NCI-H82 (cell line): ENCODE results near the gene FLNB.
A peak's percentile ranks its signal among the peaks of the same experiment; 100 is the strongest.
"Not testable (repeated sequence)": the region's sequence is repeated elsewhere in the genome, so short reads cannot be mapped to it uniquely, and the experiment has no call there.

Experiments used
- DNase-seq: peaks from one replicate; lab custom pipeline; 2025; lab: John Stamatoyannopoulos, UW

Gene FLNB

DNA sequence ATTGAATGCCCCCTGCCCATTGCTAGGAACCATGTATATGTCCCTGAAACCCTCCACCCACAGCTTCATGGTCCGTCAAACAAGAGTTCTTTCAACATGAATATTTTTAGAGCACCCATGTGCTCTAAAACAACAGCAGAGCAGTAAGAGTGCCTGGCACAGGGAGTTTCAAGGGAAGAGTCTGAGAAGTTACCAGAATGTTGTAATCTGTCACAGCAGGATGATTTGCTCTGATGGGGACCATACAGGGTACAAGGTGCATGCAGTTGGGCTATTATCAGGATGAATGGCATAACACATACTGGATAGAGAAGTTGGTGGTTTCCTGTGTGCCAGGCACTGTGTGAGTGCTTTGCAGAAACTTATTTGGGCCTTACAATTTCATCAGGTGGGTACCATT lies 27.8 kb upstream of the FLNB start:
- DNase-seq, result no peak

DNA sequence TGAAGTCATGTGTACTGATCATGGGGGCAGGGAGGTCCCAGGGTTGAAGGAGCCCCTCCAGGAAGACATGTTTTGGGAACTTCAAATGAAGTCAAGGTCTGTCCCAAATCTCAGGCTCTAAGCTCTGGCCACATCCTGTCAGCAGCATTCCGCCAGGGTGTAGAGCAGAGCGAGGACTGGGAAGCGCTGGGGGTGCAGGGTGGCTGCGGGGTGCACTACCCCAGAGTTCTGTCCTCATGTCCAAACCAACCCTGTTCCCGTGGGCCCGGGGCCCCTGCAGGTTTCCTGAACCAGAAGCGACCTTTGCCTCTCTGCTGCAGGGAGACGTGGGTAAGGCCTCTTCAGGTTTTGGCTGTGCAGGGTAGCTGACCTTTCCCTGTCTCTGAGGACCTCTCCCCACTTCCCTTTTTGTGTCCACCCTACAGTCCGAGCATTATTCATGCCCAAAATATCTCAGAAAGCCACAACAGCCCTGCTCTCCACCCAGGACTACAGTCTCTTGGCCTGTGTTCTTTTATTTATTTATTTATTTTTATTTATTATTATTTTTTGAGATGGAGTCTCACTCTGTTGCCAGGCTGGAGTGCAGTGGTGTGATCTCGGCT lies 26.6 kb upstream of the FLNB start:
- no peak for DNase-seq

DNA sequence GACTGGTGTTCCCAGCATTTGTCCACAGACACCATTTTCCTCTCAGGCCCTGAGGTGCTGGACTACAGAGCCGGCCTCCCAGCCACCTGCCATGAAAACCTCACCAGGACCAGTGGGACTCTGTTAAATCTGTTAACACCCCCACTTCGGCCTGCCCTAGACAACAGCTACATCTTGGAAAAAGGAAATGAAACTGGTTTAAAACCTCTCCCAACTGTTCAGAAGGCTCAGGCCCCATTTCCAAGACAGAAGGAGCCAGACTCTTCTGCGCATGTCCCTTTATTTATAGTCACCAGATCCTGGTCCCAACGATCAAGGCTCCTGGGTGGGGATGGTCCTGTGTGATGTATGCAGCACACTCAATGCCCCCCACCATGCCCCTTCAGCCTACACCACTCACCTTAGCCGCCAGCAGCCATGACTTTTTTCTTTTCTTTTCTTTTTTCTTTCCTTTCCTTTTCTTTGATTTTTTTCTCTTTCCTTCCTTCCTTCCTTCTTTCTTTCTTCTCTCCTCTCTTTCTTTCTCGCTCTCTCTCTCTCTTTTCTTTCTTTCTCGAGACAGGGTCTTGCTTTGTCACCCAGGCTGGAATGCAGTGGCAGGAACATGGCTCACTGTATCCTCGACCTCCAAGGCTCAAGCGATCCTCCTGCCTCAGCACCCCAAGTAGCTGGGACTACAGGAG lies 25.5 kb upstream of the FLNB start:
- DNase-seq, result no peak

DNA sequence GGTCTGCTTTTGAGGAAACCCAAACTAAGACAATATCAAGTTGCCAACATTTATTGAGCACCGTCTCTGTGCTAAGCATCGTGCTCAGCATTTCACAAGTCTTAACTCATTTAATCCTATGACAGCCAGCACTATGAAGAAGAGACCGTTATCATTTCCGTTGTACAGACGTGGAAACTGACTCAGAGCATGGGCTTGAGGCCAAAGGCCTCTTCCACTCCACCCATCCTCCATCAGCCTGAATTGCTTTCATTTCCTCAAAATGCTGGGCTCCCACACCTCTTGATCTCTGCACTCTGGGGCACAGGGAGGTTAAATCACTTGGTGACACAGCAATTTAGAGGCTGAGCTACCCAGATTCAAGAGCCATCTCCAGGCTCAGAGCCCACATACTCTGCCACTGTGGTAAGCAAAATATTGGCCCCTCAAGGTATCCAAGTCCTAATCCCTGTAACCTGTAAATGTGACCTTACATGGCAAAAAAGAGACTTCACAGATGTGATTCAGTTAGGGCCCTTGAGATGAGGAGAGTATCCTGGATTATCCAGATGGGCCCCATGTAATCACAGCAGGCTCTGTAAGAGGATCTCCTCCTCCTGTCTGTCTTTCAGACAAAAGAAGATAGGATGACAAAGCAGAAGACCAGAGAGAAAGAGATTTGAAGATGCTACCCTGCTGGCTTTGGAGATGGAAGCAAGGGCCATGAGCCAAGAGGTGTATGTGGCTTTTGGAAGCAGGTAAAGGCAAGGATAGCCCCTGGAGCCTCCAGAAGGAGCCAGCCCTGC lies 24.3 kb upstream of the FLNB start:
- DNase-seq, result peak; percentile 89

DNA sequence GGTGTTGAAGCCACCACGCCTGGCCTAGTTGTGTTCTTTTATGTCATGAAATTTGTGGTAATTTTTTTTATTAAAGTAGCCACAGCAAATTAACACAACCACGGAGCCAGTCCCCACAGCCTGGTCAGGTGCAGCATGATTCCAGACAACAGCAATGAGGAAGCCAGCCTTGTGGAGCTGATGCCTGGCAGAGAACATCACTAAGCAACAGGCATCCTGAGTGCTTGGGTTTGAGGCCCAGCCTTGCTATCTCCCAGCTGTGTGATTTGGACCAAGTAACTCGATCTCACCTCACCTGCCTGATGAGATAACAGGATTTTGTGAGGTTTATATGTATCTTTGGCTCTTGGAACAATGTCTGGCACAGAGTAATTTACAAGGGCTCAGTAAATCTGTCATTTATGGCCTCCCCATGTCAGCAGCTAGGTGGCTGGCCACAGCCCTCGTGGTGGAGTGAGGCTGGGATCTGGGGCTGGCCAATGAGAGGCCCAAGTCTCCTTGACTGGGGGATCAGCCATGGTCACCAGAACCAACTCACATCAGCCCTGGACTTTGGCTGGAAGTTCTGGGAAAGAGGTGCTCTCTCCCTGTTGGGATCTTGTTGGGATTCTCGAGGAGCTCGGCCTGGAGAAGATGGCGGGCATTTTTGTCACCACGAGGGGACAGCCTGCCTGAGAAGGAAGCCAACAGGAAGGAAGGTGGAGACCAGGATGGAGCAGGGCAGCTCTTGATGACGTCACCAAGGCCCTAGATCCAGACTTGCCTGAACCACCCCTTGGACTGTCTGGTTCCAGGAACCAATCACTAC lies 22.8 kb upstream of the FLNB start:
- peak; percentile 67 for DNase-seq

DNA sequence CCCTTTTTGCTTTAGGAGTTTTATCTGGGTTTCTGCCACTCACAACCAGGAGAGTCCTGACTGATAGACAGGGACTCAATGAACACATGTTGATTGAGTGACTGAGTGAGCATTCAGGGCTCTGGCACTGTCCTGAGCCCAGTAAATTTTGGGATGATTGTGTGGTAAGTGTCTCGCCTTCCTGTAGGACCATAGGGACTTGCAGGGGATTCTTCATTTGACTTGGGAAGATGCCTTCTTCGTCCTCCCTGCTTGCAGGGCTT lies 22.3 kb upstream of the FLNB start:
- no peak for DNase-seq

DNA sequence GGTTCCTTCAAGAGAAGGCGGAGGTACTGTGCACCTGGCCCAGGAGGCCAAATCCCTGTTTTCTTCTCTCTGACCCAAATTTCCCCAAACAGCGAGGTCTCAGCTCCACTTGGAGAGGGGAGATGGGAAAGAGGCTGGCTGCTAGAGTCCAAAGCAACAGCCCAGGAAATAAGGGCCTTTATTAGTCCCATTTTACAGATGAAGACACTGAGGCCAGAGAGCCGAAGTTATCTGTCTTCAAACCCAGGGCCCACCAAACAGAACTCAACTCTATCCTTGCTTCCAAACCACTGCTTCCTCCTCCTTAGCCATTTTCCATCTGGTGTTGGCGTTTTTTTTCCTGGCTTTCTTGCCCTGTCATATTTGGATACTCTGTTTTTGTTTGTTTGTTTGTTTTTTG lies 22.0 kb upstream of the FLNB start:
- DNase-seq, result no peak

DNA sequence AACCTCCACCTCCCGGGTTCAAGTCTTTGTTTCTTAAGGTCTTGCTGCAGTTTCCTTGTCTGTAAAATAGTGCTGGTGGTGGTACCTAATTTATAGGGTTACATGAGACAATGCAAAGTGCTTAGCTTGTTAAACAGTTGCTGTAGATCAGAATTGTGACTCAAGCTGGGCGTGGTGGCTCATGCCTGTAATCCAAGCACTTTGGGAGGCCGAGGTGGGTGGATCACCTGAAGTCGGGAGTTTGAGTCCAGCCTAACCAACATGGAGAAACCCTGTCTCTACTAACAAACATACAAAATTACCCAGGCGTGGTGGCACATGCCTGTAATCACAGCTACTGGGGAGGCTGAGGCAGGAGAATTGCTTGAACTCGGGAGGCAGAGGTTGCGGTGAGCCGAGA lies 19.0 kb upstream of the FLNB start:
- not testable (repeated sequence) for DNase-seq

DNA sequence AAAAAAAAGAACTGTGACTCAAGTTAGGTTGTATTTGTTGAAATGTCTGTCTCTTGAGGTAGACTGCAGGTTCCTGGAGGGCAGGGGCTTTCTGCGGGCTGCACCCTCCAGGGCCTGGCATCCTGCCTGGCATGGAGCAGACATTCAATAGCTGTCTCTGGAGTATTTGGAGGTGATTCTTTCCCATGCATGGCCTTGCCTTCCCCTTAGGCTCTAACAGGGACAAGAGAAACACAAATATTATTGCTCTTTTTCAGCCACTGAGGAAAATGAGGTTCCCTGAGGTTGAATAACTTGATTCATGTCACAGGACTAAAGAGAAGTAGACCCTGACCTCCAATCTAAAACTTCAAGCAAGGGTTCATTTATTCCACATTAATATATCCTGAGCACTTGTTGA lies 18.6 kb upstream of the FLNB start:
- DNase-seq, result no peak

DNA sequence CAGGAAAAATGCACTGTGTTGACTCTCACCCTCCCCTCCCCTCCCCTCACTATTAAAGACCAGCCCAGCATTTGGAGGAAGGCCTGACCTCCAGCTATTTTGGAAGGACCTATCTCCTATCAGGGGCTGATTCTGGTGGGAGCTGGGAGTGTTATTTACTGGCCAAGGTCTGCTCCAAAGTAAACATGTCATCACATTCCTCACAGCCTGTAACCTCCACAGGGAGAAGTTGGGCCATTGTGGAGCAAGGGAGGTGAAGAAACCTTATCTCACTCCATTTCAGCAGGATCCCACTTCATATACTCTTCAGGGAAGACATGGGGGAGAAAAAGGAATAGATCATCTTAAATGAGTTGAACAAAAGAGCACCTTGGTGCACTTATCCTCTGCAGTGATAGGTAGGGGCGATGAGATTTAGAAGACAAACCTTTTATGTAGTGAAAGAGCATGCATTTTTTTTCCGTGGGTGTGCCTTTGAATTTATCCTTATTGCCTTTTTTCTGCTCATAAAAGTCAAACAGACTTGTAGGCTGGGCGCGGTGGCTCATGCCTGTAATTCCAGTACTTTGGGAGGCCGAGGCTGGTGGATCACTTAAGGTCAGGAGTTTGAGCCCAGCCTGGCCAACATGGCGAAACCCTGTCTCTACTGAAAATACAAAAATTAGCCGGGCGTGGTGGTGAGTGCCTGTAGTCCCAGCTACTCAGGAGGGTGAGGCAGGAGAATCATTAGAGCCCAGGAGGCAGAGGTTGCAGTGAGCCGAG lies 15.6 kb upstream of the FLNB start:
- no peak for DNase-seq

DNA sequence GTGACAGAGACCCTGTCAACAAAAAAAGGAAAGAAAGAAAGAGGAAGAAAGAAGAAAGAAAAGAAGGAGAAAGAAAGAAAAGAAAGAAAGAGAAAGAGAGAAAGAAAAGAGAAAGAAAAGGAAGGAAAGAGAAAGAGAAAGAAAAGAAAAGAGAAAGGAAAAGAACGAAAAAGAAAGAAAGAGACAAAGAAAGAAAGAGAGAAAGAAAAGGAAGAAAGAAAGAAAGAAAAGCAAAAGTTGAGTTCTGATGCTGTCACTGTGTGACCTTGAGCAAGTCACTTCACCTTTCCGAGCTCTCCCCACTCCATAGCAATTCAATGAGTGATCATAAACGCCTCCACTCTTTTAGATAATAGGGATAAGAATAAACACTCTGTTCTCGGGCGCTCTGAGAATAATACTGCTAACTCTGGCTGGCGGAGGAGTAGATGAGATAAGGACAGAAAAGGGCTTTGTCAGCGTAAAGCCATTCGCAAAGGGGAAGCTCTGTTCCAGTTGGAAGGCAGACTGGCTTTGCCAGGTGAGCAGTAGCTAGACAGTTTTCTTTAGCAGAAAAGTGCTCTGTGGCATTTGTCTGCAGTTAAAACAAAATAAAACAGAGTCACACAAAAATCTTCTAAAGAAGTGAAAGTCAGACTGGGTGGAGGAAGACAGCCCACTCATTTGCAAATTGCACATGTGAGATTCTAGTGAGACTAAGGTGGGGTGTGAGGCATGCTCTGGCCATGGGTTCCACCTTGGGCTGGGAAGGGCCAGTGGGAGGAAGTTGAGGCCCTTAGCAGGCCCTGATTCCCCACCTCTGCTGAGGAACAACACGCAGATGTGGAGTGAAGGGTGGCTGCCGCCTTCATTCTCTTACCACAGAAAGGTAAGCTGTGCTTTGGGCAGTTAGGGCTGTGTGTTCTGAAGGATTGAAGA lies 9.6 kb upstream of the FLNB start:
- no peak for DNase-seq

DNA sequence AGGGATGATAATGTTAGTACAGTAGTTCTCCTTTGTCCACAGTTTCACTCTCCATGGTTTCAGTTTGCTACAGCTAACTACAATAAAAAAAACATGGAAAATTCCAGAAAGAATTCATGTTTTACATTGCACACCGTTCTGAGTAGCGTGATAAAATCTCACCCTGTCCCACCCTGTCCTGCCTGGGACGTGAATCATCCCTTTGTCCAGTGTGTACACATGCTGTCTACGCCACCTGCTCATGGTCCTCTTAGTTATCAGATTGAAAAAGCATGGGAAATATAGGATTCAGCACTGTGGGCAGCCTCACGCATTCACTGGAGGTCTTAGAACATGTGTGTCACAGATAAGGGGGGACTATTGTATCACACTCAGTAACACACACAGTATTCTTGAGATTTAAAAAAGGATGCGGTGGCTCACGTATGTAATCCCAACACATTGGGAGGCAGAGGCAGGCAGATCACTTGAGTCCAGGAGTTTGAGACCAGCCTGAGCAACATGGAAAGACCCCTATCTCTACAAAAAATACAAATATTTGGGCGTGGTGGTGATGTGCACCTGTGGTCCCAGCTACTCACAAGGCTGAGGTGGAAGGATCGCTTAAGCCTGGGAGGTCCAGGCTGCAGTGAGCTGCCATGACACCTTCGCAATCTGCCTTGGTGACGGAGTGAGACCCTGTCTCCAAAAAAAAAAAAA lies 8.7 kb upstream of the FLNB start:
- DNase-seq, result no peak

DNA sequence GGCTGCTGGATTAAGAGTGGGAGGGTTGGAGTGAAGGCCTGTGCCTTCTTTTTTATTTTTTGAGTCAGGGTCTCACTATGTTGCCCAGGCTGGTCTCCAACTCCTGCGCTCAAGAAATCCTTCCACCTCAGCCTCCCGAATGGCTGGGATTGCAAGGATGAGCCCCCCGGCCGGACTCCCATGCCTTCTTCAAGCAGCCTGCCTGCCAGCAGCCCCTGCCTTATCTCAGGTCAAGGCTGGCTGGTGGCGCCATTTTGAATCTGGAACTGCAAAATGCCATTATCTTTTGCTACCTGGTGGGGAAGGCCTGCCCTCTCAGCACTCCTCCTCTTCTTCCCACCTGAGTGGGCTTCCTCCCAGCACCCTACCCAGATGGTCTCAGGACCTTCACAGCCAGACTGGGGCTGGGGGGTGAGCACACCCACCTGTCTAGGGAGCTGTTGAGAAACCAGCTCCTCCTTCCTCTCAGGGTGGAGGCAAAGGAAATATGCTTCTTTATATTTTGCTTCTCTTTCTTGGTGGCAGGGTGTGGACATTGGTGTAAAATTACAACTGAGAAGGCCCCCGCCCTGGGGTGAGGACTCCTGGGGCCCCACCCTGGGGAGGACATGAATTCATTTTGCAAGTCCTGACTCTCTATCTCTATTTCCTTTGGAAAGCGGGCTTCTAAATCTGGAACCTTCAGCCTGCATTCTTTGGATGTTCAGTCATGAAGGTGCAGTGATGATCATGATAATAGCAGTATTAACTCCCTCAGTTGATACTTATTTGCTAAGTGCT lies 7.7 kb upstream of the FLNB start:
- no peak for DNase-seq

DNA sequence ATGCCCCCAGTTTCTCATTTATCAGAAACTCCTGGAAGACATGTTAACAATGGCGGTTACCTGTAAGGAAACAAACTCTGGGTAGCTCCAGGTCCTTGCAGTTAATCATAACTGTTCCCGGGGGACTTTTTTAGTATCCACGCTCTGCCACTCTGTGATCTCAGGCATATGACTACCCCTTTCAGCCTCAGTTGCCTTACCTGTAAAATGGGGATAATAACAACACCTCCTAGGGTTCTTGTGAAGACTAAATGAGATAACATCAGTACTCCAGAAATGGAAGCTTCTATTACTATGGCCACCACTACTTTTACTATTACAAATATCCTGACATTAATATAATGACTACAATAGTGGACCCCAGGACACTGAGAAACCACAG lies 7.1 kb upstream of the FLNB start:
- no peak for DNase-seq

DNA sequence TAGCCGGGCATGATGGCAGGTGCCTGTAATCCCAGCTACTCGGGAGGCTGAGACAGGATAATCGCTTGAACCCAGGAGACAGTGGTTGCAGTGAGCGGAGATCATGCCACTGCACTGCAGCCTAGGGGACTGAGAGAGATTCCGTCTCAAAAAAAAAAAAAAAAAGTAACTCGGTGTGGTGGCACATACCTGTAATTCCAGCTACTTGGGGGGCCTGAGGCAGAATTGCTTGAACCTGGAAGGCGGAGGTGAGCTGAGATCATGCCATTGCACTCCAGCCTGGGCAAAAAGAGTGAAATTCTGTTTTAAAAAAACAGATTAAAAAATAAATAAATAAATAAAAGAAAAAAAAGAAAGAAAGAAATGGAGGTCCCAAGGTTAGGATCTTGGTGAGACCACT lies 6.2 kb upstream of the FLNB start:
- DNase-seq, result no peak

DNA sequence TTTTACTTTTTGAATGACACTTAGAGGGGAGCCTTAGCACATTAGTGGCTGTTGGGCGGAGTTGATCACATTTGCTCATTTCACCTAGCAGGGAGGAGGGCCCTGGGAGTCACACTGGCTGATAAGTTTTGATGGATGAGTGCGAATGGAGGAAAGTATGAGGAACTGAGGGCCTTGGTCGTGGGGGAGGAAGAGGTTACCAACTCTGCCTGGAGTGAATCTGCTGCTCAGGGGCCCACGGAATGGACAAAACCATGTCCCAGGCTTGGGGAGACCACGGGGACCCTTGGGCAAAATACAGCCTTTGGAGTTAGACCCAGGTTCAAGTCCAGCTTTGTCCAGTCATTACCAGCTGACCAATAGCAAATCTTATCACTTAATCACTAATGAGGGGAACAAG lies 5.1 kb upstream of the FLNB start:
- no peak for DNase-seq

DNA sequence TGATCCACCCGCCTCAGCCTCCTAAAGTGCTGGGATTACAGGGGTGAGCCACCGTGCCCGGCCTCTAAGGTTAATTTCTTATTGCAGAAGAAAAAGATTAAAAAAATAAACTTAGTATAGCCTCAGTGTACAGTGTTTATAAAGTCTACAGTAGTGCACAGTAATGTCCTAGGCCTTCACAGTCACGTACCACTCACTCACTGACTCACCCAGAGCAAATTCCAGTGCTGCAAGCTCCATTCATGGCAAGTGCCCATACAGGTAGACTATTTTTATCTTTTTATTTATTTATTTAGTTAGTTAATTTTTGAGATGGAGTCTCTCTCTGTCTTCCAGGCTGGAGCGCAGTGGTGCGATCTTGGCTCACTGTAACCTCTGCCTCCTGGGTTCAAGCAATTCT lies 3.2 kb upstream of the FLNB start:
- DNase-seq, result no peak

DNA sequence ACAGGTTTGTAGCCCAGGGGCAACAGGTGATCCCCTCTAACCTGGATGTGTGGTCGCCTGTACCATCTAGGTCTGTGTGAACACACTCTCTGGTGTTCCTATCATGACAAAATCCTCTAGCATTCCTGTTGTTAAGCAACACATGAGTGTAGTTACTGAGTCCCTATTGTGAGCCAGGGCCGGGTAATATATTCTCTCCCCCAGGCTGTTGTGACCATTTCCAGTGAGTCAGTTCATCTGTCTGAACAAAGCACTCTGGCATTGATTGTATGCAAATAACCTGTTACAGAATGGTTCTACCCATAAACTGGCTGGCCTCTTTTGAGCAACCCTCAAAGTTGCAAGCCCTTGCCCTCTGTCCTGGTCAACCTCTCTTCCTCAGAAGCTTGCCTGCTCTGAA lies 2.6 kb upstream of the FLNB start:
- DNase-seq, result peak; percentile 12

DNA sequence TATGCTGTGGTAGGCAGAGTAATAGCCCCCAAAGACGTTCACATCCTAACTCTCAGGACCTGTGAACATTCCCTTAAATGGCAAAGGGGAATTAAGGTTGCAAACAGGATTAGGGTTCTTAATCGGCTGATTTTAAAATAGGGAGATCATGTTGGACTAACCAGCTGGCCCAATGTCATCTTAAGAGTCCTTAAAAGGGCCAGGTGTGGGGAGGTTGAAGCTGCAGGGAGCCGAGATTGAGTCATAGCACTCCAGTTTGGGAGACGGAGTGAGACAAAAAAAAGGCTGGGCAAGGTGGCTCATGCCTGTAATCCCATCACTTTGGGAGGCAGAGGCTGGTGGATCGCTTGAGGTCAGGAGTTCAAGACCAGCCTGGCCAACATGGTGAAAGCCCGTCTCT lies 1.6 kb upstream of the FLNB start:
- DNase-seq, result peak; percentile 97
